GM18511 (cell line): ENCODE data around the gene POU3F4.

Experiments used
- ATAC-seq: cut with Tn5 transposase; IDR thresholded peaks from one replicate; pipeline ENCODE4 v1.9.1; 2021; ENCODE audit warnings: mild to moderate bottlenecking, moderate library complexity; ENCODE audit not compliant: unreplicated experiment

The POU3F4 gene

DNA sequence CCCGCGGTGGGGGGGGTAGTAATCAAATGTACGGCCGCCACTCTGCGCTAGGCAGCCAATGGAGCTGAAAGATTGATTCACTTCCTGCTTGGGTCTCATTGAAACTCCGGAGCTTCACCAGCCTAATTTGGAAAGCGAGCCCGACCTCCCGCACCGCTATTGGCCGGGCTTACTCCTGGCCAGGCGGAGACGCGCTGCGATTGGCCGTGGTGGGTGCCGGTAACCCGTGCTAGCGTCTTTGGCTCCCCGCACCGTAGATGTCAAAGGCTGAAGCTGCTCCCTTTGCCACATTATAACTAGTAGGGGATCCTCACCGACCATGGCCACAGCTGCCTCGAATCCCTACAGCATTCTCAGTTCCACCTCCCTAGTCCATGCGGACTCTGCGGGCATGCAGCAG is at the start of gene POU3F4:
TSS of gene POU3F4 (plus strand) at position 285 of the 400 bp plus-strand sequence. CDS start at position 320, 35 bp downstream.
- peak; percentile 92 for ATAC-seq

GRCh38 chrX:83469551-83469950 is 38.5 kb upstream of the POU3F4 start:
- ATAC-seq, result peak; percentile 97

DNA sequence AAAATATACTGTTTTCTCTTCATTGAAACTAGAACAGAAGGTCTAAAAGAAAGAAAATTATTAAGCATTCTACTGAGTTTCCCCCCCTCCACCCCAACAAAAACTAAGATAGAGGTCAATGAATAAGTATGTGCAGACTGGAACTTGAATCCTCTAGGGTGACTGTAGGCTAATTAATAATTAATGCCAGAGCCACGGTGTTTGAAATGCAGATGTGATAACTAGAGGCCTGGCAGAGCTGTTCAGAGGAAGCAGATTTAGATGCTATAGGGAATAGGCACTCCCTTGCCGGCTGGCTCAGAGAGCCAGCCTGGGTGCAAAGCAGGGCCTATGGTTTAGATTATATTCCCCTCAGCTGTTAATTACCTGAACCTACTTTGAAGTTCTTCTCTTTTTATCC is 12.2 kb upstream of the POU3F4 start:
- ATAC-seq, result no peak

DNA sequence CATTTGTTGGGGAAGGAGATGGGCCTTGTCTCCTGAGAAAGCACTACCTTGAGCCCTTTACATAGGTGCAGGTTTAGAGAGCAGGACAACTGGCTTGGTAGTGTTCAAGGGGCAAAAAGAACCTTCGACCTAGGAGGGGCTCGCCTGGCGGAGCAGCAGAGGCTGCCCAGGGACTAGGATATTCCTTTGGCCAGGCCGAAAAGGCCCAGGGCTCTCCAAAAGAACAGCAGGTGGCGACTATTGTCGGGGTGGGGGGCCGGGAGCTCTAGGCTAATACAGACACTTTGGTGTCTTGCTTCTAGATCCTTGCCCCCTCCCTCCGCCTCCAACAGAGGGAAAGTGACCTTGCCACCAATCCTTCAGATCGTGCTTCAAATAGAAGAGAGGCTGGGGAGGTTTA is 7.1 kb upstream of the POU3F4 start:
- no peak for ATAC-seq

GRCh38 chrX:83501530-83501929 is 6.6 kb upstream of the POU3F4 start:
- ATAC-seq, result no peak

GRCh38 chrX:83504721-83505479 is 3.2 kb upstream of the POU3F4 start:
- ATAC-seq, result no peak

GRCh38 chrX:83508526-83509253 is 600 bp downstream of the POU3F4 start:
- ATAC-seq, result no peak

GRCh38 chrX:83509254-83509801 is 1.2 kb downstream of the POU3F4 start:
- ATAC-seq, result no peak

GRCh38 chrX:83510510-83511062 is 2.5 kb downstream of the POU3F4 start:
- ATAC-seq, result no peak

- no peak for ATAC-seq
Observed at GRCh38 chrX:83511208-83511607, 3.1 kb downstream of the POU3F4 start.

- ATAC-seq, result no peak
Observed at GRCh38 chrX:83512111-83512510, 4.0 kb downstream of the POU3F4 start.

DNA sequence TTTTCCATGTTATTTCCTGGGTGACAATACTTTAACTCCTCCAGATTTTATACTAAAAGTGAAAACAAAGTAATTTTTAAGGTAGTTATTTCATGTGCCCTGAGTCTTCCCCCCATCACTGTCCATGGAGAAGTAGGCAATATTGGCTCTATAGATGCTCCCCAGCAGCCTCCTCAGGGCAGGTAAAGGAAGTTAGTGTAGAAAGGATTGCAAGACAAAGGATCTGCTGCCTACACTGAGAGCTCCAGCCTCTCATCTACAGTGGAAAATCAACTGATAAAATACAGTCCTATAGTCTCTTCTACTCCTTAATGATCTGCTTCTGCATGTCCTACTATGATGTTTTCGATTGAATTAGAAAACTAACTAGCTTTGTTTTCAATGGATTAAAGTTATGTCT is 8.5 kb downstream of the POU3F4 start:
- ATAC-seq, result no peak

- no peak for ATAC-seq
Observed at GRCh38 chrX:83521905-83522304, 13.8 kb downstream of the POU3F4 start.

DNA sequence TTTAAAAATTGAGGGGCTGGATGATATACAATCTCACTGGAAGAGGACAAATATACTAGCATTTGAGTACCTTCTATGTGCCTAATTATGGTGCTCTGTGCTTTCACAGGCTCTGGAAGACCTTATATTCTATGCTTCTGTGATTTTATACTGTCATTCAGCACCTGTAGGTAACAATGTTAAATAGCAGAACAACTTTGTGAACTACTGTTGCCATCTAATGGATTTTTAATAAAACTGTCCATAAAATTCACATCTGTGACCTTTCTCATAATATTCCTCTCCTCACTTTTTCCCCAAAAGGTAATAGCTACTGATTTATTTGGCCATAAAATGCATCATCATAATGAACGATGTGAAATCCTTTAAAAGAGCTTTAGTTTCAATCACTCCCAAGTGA is 21.9 kb downstream of the POU3F4 start:
- ATAC-seq, result no peak

GRCh38 chrX:83535417-83536196 is 27.5 kb downstream of the POU3F4 start:
- peak; percentile 76 for ATAC-seq
